HepG2 (cell line): ENCODE measurements around the gene BRCA2. TPM values are rescaled to one million over a fixed set of nuclear protein-coding genes. Genes with fewer than 3 reads are reported as not detected.
A peak's percentile ranks its signal among the peaks of the same experiment; 100 is the strongest.

Experiments used
- ARNTL ChIP-seq: sonication (generic); formaldehyde crosslinking; IDR thresholded peaks from 2 replicates; pipeline ENCODE4 v1.4.0; 2020; ENCODE audit warnings: mild to moderate bottlenecking, missing genetic modification reagents
- CEBPG ChIP-seq: IDR thresholded peaks from 2 replicates; pipeline ENCODE4 v1.6.1; 2016
- FOXA3 ChIP-seq: IDR thresholded peaks from 2 replicates; pipeline ENCODE4 v1.6.1; 2016; ENCODE audit warnings: missing genetic modification reagents, missing compliant biosample characterization
- GATAD2A ChIP-seq: IDR thresholded peaks from 2 replicates; pipeline ENCODE4 v1.6.1; 2016
- HDAC2 ChIP-seq: sonication (generic); formaldehyde crosslinking; IDR thresholded peaks from 2 replicates; pipeline ENCODE4 v1.4.0; 2020; ENCODE audit warnings: missing genetic modification reagents
- HNF4A ChIP-seq: sonication (generic); formaldehyde crosslinking; IDR thresholded peaks from 2 replicates; pipeline ENCODE4 v1.4.0; 2020; ENCODE audit warnings: missing genetic modification reagents
- NCOR1 ChIP-seq: fragments of 200-600 bp; sonication (generic); IDR thresholded peaks from 2 replicates; pipeline ENCODE4 v1.7.0; 2017; ENCODE audit warnings: antibody characterized with exemption, low read length, borderline replicate concordance
- NR2F6 ChIP-seq, 2 experiments: IDR thresholded peaks; 2 replicates each; pipeline ENCODE4 v1.6.1; 2016; ENCODE audit warnings: antibody characterized with exemption in 1 of 2, mild to moderate bottlenecking in 1 of 2
- ZMYM4 ChIP-seq: sonication (generic); formaldehyde crosslinking; IDR thresholded peaks from 2 replicates; pipeline ENCODE4 v1.8.1; 2023; ENCODE audit warnings: mild to moderate bottlenecking, missing genetic modification reagents
- ZNF292 ChIP-seq: sonication (generic); formaldehyde crosslinking; IDR thresholded peaks from 2 replicates; pipeline ENCODE4 v1.8.1; 2022; ENCODE audit warnings: mild to moderate bottlenecking, low read depth, missing genetic modification reagents, borderline replicate concordance
- ZNF331 ChIP-seq: sonication (generic); formaldehyde crosslinking; IDR thresholded peaks from 2 replicates; pipeline ENCODE4 v1.4.0; 2020; ENCODE audit warnings: missing genetic modification reagents
- polyA plus RNA-seq, 8 experiments: library from polyadenylated mRNA; depleted of rRNA in 3 of 8; stranded (reverse) in 7 of 8; unstranded in 1 of 8; fragments of >200 nt; fragmentation: Illumina TruSeq in 4 of 8; extraction: Trizol in 4 of 8; gene quantifications; 2 replicates each; pipeline versions ENCODE4 v1.2.1 to v1.2.3, GENCODE V29; 2011 to 2016; ENCODE audit warnings: low read depth in 4 of 8, missing spikeins in 1 of 8, mixed read lengths in 1 of 8; ENCODE audit not compliant: insufficient read depth in 1 of 8
- total RNA-seq, 5 experiments: library from RNA; depleted of rRNA; stranded (reverse); fragments of >200 nt; fragmentation: Illumina TruSeq; extraction: Trizol; gene quantifications; 2 replicates each; pipeline ENCODE4 v1.2.3, GENCODE V29; 2016; ENCODE audit warnings: low read depth in 1 of 5
- TF ChIP-seq, protein P1 (sequence below): sonication (generic); formaldehyde crosslinking; IDR thresholded peaks from 2 replicates; pipeline ENCODE4 v1.4.0; 2020; ENCODE audit warnings: missing genetic modification reagents, borderline replicate concordance
- TF ChIP-seq, protein P2 (sequence below): sonication (generic); formaldehyde crosslinking; conservative IDR thresholded peaks from 2 replicates; pipeline ENCODE4 v1.4.0; 2020; ENCODE audit warnings: mild to moderate bottlenecking, missing genetic modification reagents, moderate library complexity
- TF ChIP-seq, protein P3 (sequence below): IDR thresholded peaks from 2 replicates; pipeline ENCODE4 v1.6.1; 2016; ENCODE audit warnings: low read depth
- TF ChIP-seq, protein P4 (sequence below): sonication (generic); formaldehyde crosslinking; IDR thresholded peaks from 2 replicates; pipeline ENCODE4 v1.5.1; 2020; ENCODE audit warnings: mild to moderate bottlenecking, missing genetic modification reagents, borderline replicate concordance

BRCA2 gene
- total and polyA plus RNA-seq, 2 of the 13 experiments (the other 11 are each of a cell fraction or from before 2014, with no cell fraction given), result 3.1 to 24.6 TPM

DNA sequence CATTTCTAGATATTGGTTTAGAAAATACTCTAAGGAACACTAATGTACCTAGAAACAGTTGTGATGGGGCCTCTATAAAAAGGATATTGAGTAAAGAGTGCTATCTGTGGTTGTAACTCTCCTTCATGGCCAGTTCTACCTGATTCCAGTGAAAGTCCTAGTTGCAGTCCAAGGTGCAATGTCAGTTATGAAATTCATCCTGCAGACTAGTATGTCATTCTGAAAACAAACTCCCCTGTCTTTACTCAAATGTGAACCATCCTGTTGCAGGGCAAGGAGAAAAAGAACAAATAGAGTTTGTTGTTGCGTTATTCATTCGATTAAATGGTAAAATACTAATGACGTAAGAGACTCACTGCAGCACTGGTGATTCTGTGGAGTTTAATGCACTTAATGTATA is 130.9 kb downstream of the BRCA2 start (continued):
- TF ChIP-seq, protein P1, sequence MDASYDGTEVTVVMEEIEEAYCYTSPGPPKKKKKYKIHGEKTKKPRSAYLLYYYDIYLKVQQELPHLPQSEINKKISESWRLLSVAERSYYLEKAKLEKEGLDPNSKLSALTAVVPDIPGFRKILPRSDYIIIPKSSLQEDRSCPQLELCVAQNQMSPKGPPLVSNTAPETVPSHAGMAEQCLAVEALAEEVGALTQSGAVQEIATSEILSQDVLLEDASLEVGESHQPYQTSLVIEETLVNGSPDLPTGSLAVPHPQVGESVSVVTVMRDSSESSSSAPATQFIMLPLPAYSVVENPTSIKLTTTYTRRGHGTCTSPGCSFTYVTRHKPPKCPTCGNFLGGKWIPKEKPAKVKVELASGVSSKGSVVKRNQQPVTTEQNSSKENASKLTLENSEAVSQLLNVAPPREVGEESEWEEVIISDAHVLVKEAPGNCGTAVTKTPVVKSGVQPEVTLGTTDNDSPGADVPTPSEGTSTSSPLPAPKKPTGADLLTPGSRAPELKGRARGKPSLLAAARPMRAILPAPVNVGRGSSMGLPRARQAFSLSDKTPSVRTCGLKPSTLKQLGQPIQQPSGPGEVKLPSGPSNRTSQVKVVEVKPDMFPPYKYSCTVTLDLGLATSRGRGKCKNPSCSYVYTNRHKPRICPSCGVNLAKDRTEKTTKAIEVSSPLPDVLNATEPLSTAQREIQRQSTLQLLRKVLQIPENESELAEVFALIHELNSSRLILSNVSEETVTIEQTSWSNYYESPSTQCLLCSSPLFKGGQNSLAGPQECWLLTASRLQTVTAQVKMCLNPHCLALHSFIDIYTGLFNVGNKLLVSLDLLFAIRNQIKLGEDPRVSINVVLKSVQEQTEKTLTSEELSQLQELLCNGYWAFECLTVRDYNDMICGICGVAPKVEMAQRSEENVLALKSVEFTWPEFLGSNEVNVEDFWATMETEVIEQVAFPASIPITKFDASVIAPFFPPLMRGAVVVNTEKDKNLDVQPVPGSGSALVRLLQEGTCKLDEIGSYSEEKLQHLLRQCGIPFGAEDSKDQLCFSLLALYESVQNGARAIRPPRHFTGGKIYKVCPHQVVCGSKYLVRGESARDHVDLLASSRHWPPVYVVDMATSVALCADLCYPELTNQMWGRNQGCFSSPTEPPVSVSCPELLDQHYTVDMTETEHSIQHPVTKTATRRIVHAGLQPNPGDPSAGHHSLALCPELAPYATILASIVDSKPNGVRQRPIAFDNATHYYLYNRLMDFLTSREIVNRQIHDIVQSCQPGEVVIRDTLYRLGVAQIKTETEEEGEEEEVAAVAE (CRISPR knock-in tag), result peak; percentile 31; the same call in 1 of the 2 replicates
- peak; percentile 59 for TF ChIP-seq FOXA3 (CRISPR knock-in tag)
- peak; percentile 39; the same call in 1 of the 2 replicates for TF ChIP-seq ZNF331 (CRISPR knock-in tag)
- no peak for TF ChIP-seq NR2F6 (IDR thresholded peaks at IDR 0.05)
- TF ChIP-seq NR2F6 (CRISPR knock-in tag; IDR thresholded peaks at IDR 0.05), result peak; percentile 54; the same call in 1 of the 2 replicates
- TF ChIP-seq, protein P2, sequence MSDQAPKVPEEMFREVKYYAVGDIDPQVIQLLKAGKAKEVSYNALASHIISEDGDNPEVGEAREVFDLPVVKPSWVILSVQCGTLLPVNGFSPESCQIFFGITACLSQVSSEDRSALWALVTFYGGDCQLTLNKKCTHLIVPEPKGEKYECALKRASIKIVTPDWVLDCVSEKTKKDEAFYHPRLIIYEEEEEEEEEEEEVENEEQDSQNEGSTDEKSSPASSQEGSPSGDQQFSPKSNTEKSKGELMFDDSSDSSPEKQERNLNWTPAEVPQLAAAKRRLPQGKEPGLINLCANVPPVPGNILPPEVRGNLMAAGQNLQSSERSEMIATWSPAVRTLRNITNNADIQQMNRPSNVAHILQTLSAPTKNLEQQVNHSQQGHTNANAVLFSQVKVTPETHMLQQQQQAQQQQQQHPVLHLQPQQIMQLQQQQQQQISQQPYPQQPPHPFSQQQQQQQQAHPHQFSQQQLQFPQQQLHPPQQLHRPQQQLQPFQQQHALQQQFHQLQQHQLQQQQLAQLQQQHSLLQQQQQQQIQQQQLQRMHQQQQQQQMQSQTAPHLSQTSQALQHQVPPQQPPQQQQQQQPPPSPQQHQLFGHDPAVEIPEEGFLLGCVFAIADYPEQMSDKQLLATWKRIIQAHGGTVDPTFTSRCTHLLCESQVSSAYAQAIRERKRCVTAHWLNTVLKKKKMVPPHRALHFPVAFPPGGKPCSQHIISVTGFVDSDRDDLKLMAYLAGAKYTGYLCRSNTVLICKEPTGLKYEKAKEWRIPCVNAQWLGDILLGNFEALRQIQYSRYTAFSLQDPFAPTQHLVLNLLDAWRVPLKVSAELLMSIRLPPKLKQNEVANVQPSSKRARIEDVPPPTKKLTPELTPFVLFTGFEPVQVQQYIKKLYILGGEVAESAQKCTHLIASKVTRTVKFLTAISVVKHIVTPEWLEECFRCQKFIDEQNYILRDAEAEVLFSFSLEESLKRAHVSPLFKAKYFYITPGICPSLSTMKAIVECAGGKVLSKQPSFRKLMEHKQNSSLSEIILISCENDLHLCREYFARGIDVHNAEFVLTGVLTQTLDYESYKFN, result peak; percentile 84
- TF ChIP-seq ARNTL (CRISPR knock-in tag), result no peak
- TF ChIP-seq ZMYM4 (CRISPR knock-in tag), result peak; percentile 55; the same call in 1 of the 2 replicates
- peak; percentile 85; the same call in 1 of the 2 replicates for TF ChIP-seq NCOR1
- TF ChIP-seq, protein P3, sequence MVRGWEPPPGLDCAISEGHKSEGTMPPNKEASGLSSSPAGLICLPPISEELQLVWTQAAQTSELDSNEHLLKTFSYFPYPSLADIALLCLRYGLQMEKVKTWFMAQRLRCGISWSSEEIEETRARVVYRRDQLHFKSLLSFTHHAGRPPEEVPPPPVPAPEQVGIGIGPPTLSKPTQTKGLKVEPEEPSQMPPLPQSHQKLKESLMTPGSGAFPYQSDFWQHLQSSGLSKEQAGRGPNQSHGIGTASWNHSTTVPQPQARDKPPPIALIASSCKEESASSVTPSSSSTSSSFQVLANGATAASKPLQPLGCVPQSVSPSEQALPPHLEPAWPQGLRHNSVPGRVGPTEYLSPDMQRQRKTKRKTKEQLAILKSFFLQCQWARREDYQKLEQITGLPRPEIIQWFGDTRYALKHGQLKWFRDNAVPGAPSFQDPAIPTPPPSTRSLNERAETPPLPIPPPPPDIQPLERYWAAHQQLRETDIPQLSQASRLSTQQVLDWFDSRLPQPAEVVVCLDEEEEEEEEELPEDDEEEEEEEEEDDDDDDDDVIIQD (CRISPR knock-in tag), result peak; percentile 79
- TF ChIP-seq HDAC2 (CRISPR knock-in tag), result peak; percentile 75
- peak; percentile 91 for TF ChIP-seq GATAD2A (CRISPR knock-in tag)
- TF ChIP-seq CEBPG (CRISPR knock-in tag), result peak; percentile 84
- TF ChIP-seq, protein P4, sequence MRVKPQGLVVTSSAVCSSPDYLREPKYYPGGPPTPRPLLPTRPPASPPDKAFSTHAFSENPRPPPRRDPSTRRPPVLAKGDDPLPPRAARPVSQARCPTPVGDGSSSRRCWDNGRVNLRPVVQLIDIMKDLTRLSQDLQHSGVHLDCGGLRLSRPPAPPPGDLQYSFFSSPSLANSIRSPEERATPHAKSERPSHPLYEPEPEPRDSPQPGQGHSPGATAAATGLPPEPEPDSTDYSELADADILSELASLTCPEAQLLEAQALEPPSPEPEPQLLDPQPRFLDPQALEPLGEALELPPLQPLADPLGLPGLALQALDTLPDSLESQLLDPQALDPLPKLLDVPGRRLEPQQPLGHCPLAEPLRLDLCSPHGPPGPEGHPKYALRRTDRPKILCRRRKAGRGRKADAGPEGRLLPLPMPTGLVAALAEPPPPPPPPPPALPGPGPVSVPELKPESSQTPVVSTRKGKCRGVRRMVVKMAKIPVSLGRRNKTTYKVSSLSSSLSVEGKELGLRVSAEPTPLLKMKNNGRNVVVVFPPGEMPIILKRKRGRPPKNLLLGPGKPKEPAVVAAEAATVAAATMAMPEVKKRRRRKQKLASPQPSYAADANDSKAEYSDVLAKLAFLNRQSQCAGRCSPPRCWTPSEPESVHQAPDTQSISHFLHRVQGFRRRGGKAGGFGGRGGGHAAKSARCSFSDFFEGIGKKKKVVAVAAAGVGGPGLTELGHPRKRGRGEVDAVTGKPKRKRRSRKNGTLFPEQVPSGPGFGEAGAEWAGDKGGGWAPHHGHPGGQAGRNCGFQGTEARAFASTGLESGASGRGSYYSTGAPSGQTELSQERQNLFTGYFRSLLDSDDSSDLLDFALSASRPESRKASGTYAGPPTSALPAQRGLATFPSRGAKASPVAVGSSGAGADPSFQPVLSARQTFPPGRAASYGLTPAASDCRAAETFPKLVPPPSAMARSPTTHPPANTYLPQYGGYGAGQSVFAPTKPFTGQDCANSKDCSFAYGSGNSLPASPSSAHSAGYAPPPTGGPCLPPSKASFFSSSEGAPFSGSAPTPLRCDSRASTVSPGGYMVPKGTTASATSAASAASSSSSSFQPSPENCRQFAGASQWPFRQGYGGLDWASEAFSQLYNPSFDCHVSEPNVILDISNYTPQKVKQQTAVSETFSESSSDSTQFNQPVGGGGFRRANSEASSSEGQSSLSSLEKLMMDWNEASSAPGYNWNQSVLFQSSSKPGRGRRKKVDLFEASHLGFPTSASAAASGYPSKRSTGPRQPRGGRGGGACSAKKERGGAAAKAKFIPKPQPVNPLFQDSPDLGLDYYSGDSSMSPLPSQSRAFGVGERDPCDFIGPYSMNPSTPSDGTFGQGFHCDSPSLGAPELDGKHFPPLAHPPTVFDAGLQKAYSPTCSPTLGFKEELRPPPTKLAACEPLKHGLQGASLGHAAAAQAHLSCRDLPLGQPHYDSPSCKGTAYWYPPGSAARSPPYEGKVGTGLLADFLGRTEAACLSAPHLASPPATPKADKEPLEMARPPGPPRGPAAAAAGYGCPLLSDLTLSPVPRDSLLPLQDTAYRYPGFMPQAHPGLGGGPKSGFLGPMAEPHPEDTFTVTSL (CRISPR knock-in tag), result peak; percentile 74; the same call in 1 of the 2 replicates
- peak; percentile 52; the same call in 1 of the 2 replicates for TF ChIP-seq ZNF292 (CRISPR knock-in tag)
- peak; percentile 95 for TF ChIP-seq HNF4A (CRISPR knock-in tag)
